ENCODE measurements around the gene ZIC1. TPM values are rescaled to one million over a fixed set of nuclear protein-coding genes. Genes with fewer than 3 reads are reported as not detected.

The ZIC1 gene
- total RNA-seq, 1 experiment from 2014 or later = not detected

GRCh38 chr3:147371771-147372340 is 37.3 kb upstream of the ZIC1 start:
- no peak for DNase-seq (ENCODE audit: low read depth, low spot score)
- ATAC-seq = no peak
- H3K27me3 ChIP-seq (ENCODE audit: insufficient read depth, low read length) = peaks cover 6% of the 10 kb centered on the region; the same call in 1 of the 2 replicates
- no peak overlapping the region for H3K4me2 ChIP-seq (ENCODE audit: low read length)
- TF ChIP-seq EZH2 (IDR thresholded peaks at IDR 0.05) = no peak
- no peak for TF ChIP-seq EZH2phosphoT487 (IDR thresholded peaks at IDR 0.05; ENCODE audit: borderline replicate concordance)
- TF ChIP-seq JUND (IDR thresholded peaks at IDR 0.05) = no peak
- TF ChIP-seq MAX (IDR thresholded peaks at IDR 0.05) = no peak
- no peak for TF ChIP-seq YY1 (IDR thresholded peaks at IDR 0.05; ENCODE audit: extremely low read depth, insufficient replicate concordance, low read depth, low read length)
- no peak for TF ChIP-seq ZNF274 (IDR thresholded peaks at IDR 0.05; ENCODE audit: low read depth, low read length)
- H3K9me2 ChIP-seq (ENCODE audit: insufficient read depth) = no peaks in the 10 kb centered on the region
- H3K27ac ChIP-seq (ENCODE audit: low read depth, low read length) = no peak overlapping the region
- ChIA-PET POLR2A (no interaction called here), CTCF (no interaction called here), RAD21 (ENCODE audit: low non-redundant PET in 1 of 2, low total read pairs in 2 of 2, uncharacterized antibody in 2 of 2, unreplicated experiment in 2 of 2) (no interaction called here)
- H4K20me1 ChIP-seq (ENCODE audit: insufficient read depth) = no peaks in the 10 kb centered on the region
- H3K9me3 ChIP-seq (ENCODE audit: control insufficient read depth in 1 of 2, insufficient read depth in 1 of 2, low read depth in 1 of 2, low read length in 2 of 2) = no peaks in the 10 kb centered on the region
- no peak overlapping the region for H3K9ac ChIP-seq (ENCODE audit: low read length)
- H2AFZ ChIP-seq (ENCODE audit: low read depth, low read length, poor library complexity, severe bottlenecking) = no peak overlapping the region
- no peak overlapping the region for H3K4me3 ChIP-seq (replicated peaks in 1 of 2; ENCODE audit: low read depth in 1 of 2, low read length in 2 of 2)
- intact Hi-C loops (cut with micrococcal nuclease) = no loop called here
- H3K79me2 ChIP-seq (ENCODE audit: insufficient read depth, low read length) = no peaks in the 10 kb centered on the region
- H3K4me1 ChIP-seq (ENCODE audit: control insufficient read depth in 1 of 2, insufficient read depth in 2 of 2, low read length in 2 of 2) = no peaks in the 10 kb centered on the region
- no TSS peak for BruUV-seq (replicated peaks)
- H3K36me3 ChIP-seq (ENCODE audit: control insufficient read depth in 1 of 2, insufficient read depth in 2 of 2, low read length in 2 of 2) = no peaks in the 10 kb centered on the region

- no peak for ATAC-seq
- RAD21 ChIA-PET (ENCODE audit: low non-redundant PET in 1 of 2, low total read pairs in 2 of 2, uncharacterized antibody in 2 of 2, unreplicated experiment in 2 of 2) = no interaction called here
- H3K4me2 ChIP-seq (ENCODE audit: low read length) = no peak overlapping the region
- H3K27me3 ChIP-seq (ENCODE audit: insufficient read depth, low read length) = peaks cover 6% of the 10 kb centered on the region; the same call in 1 of the 2 replicates
- no peaks in the 10 kb centered on the region for H3K79me2 ChIP-seq (ENCODE audit: insufficient read depth, low read length)
- H2AFZ ChIP-seq (ENCODE audit: low read depth, low read length, poor library complexity, severe bottlenecking) = no peak overlapping the region
- no peak overlapping the region for H3K27ac ChIP-seq (ENCODE audit: low read depth, low read length)
- no peak for DNase-seq (ENCODE audit: low read depth, low spot score)
- H4K20me1 ChIP-seq (ENCODE audit: insufficient read depth) = no peaks in the 10 kb centered on the region
- H3K9me3 ChIP-seq (ENCODE audit: control insufficient read depth in 1 of 2, insufficient read depth in 1 of 2, low read depth in 1 of 2, low read length in 2 of 2) = no peaks in the 10 kb centered on the region
- POLR2A ChIA-PET = no interaction called here
- H3K36me3 ChIP-seq (ENCODE audit: control insufficient read depth in 1 of 2, insufficient read depth in 2 of 2, low read length in 2 of 2) = no peaks in the 10 kb centered on the region
- no peak overlapping the region for H3K9ac ChIP-seq (ENCODE audit: low read length)
- no peaks in the 10 kb centered on the region for H3K9me2 ChIP-seq (ENCODE audit: insufficient read depth)
- no peaks in the 10 kb centered on the region for H3K4me1 ChIP-seq (ENCODE audit: control insufficient read depth in 1 of 2, insufficient read depth in 2 of 2, low read length in 2 of 2)
- no peak overlapping the region for H3K4me3 ChIP-seq (replicated peaks in 1 of 2; ENCODE audit: low read depth in 1 of 2, low read length in 2 of 2)
- intact Hi-C loops (cut with micrococcal nuclease) = no loop called here
- CTCF ChIA-PET = no interaction called here
- TF ChIP-seq EZH2 (IDR thresholded peaks at IDR 0.05) = no peak
- TF ChIP-seq RAD21 (IDR thresholded peaks at IDR 0.05; ENCODE audit: low read depth) = no peak
- TF ChIP-seq SP1 (IDR thresholded peaks at IDR 0.05; ENCODE audit: low read depth) = no peak
- no peak for TF ChIP-seq ATF3 (IDR thresholded peaks at IDR 0.05)
- TF ChIP-seq SIN3A (IDR thresholded peaks at IDR 0.05; ENCODE audit: low read depth) = no peak
- TF ChIP-seq REST (IDR thresholded peaks at IDR 0.05; ENCODE audit: low read depth) = no peak
- TF ChIP-seq EZH2phosphoT487 (IDR thresholded peaks at IDR 0.05; ENCODE audit: borderline replicate concordance) = no peak
- no TSS peak for BruUV-seq (replicated peaks)
These were observed 36.6 kb upstream of the ZIC1 start for GRCh38 chr3:147372525-147373027.

Data from HCT116 (cell line).